ENCODE results near the gene AIFM3.
"Not testable (repeated sequence)": the region's sequence is repeated elsewhere in the genome, so short reads cannot be mapped to it uniquely, and the experiment has no call there.

Gene AIFM3

DNA sequence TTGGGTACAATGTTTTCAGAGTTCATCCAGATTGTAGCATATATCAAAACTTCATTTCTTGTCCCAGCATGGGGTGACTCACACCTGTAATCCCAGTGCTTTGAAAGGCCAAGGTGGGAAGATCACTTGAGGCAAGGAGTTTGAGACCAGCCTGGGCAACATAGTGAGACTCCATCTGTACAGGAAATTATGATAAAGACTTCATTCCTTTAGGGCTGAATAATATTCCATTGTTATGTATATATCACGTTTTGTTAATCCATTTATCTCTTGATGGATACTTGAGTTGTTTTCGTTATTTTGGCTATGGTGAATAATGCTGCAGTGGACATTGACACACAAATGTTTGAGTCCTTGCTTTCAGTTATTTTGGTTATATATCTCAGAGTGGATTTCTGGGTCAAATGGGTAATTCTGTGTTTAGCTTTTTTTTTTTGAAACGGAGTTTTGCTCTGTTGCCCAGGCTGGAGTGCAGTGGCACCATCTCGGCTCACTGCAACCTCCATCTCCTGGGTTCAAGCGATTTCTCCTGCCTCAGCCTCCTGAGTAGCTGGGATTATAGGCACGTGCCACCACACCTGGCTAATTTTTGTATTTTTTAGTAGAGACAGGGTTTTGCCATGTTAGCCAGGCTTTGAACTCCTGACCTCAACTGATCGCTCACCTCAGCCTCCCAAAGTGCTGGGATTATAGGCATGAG lies 24.7 kb upstream of the AIFM3 start:
- DNase-seq: not testable (repeated sequence)

DNA sequence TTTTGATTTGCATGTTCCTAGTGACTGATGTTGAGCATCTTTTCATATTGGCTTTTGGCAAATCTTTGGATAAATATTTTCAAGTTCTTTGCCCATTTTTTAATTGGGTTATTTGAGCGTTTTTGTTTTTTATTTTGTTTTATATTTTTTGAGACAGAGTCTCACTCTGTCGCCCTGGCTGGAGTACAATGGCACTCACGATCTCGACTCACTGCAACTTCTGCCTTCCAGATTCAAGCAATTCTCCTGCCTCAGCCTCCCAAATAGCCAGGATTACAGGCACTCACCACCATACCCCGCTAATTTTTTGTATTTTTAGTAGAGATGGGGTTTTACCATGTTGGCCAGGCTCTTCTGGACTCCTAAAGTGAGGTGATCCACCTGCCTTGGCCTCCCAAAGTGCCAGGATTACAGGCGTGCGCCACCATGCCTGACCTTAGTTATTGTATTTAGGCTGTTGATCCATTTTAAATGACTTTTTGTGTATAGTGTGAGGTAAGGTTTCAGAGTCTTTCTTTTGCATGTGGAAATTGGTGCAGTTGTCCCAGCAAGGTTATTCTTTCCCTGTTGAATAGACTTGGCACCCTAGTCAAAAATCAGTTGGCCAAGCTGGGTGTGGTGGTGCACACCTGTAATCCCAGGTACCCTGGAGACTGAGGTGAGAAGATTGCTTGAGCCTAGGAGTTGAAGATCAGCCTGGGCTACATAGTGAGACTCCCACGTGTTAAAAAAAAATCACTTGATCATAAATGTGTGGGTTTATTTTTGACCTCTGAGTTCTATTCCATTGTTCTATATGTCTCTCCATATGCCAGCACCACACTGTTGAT lies 23.7 kb upstream of the AIFM3 start:
- DNase-seq: no peak

DNA sequence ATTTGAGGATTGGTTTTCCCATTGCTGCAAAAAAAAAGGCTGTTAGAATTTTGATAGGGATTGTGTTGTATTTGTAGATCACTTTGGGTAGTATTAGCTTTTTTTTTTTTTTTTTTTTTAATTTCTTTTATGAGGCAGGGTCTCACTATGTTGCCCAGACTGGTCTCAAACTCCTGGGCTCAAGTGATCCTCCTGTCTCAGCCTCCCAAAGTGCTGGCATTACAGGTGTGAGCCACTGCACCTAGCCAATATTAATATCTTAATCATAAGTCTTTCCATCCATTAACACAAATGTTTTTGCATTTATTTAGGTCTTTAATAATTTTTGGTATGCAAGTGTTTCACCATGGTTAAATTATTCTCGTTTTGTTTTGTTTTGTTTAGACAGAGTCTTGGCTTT lies 23.0 kb upstream of the AIFM3 start:
- DNase-seq: no peak

DNA sequence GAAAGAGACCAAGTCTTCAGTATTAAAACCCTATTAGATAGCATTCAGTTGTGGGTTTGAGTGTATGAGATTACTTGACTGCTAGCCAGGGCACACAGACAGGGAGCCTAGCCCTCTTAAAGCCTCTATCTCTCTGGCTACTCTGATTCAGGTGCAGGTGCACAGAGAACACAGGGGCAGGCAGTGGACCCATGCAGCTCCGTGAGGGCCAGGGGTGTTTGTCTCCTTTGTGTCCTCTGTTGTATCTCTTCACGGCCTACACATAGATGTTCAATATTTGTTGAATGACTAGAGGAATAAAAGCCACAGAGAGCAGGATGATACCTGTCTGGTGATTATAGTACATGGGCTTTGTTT lies 21.5 kb upstream of the AIFM3 start:
- DNase-seq: no peak

DNA sequence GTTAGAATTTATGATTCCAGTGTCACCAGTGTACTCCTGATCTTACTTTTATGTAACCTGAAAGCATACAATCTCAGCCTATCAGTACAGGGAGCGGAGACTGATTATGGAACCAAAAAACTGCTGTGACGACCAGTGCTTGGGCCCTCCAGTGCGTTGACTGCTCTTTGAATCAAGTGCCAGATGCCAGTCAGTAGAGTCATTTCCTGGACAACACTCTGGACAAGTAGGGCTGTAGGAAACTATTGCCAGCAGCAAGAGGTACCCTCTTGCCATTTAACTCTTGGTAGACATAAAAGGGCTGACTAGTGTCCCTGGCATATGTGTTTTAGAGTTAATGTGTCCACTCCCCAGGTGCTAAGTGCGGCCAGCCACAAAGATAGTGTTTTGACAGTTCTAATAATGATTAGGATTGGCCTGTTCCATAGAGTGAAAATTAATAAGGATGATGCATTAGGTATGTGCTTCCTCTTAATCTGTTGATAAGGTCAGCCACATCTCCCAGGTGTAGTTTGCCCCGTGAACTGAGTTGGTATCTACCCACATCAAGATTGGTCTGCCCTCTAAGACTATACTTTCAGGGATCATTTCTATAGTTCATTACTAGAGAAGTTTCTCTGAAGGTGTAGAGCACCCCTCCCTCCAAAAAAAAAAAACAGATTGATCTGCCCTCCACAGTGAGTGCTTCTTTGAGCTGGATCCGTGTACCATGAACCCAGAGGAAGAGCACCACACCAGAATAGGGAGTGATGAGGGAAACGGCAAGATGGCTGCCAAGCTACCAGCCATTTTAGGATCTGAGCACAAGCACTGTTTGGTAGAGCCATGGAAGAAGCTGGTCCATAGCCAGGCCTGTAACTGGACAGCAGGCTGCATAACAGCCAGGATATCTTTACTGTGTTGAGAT lies 20.7 kb upstream of the AIFM3 start:
- no peak for DNase-seq

DNA sequence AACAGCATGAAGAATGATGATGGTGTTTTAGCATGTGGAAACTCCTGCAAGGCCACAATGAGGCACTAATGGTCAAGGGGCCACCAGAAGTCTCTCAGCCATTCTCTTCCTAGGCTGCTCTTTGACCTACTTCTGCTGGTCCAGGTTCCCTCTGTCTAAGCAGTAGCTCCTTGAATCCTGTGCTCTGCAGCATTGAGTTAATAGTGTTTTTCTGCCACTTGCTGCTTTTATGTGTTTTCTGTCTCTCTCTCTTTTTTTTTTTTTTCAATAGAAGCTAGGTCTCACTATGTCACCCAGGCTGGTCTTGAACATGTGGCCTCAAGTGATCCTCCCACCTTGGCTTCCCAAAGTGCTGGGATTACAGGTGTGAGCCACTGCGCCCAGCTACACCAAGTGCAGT lies 20.1 kb upstream of the AIFM3 start:
- no peak for DNase-seq

DNA sequence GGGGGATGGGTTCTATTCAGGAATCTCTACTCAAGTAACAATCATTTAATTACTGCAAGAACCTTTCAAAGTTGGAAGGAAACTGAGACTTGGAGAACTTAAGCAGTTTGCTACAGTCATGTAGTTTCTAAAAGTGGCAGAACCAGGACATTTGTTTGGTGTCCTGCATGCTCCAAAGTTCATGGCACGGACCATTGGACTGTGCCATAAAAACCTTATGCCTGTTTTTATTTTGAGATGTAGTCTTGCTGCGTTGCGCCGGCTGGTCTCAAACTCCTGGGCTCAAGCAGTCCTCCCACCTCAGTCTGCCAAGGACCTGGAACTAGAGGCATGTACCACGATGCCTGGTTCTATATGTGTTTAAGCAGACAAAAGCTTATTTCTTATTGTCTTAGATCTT lies 18.6 kb upstream of the AIFM3 start:
- no peak for DNase-seq

DNA sequence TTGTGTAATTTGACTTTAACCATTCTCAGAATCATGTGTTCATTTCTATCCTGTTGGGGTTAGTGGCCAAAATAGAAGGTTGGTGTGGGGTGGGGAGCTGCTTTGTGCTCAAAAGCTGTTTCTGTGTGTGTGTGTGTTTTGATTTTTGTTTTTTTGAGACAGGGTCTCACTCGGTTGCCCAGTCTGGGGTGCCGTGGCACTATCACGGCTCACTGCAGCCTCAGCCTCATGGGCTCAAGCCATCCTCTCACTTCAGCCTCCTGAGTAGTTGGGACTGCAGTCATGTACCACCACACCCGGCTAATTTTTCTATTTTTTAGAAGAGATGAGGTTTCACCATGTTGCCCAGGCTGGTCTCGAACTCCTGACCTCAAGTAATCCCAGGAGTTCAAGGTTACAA lies 18.1 kb upstream of the AIFM3 start:
- DNase-seq: no peak

DNA sequence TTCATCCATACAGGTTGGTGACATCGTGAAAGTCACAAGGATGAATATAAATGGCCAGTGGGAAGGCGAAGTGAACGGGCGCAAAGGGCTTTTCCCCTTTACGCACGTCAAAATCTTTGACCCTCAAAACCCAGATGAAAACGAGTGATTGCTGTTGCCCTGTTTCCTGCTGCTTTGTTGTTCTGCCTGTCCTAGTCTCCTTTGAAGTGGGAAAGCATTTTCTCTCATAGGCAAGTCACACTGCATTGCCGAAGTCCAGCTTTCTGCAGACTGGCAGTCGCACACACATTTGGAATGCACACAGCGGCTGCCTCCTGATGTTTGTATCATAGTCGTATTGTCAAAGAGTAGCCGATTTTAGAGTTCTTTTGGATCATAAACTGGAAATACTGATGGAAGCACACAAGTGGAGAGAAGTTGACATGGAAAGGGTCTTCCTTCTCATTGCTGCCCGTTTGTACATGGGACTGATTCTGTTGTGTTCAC lies 17.3 kb upstream of the AIFM3 start:
- DNase-seq: no peak

DNA sequence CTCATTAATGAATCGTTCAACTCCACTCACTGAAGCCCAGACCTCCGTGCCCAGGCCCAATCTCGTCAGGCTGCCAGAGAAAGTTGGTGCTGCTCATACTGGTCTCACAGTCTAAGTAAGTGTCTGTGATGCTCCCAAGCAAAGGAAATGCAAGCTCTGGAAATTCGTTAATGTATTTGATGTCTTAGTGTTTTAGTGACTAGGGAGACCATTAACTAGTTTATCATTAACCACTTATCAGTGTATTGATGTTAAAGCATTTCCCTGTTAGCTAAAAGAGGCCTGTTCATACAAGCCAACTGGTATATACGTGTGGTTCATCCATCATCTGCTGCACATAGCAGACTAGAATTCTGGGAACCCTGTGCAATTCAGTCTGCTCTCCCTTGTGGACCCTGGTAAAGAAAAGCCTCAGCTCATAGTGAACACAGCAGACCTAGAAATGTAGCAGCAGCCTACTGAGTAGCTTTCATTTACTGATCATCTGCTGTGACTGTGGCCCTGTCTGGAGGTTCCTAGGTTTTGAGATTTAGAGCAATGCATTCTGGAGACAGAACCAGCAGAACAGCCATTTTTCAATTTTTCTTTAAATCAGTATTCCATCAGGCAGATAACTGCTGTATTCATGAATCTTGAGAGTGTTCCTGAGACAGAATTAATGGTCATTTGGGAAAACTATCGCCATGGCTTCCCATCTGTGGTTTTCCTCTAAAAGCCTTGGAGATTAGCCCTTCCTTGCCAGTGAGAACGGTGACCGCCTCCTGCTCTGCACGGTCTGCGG lies 15.7 kb upstream of the AIFM3 start:
- DNase-seq: no peak

DNA sequence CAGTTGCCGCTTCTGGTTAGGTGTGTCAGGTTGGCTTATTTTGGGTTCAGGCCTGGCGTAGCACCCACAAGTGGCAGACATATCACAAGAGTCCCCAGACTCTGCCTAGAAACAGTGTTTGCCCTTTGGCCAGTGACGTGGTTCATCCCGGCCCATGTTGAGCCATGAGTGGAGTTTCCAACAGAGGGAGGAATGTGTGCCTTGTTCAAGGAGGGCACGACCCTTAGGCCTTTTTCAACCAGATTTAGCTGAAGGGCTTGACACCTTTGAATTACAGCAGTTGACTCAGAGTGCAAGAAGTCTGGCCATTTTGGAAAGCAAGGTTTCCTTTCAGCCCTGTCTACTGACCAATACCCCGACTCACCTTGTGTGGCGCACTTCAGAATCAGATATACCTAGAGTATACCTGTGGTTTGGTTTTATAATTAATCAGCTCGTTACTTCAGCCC lies 15.1 kb upstream of the AIFM3 start:
- no peak for DNase-seq

DNA sequence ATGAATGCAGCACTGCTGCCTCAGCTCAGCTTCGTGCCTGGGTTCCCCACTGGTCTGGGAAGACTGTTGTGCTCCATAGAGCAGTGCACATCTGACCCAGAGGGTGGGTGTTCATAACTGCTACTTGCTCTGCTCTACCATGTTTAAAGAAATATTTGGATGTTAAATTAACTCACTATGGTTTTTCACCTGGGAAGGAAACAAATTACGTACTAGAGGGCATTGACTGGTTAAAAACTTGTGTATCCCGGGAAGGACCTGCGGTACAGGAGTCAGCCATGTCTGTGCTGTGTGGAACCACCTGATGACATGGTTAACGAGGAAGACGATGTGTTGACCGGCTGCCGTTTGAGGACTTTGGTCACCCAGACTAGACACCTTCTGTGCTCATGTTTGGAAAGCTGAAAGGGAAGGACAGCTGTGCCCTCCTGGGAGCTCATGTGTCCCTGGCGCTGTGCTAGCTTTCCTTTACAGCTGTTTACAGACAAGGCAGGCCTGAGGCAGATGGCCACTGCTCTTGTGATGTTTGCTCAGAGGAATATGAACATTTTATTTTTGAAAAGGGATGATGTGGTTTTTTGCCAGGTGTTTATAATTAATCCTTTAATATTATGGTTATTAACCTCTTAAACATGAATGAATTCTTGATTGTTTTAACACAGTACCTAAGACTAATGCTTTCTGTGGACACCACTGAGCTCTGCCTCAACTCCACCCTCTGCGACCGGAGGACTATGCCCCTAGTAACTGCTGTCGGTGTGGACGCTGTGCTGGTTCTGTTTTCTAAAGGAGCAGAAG lies 14.3 kb upstream of the AIFM3 start:
- DNase-seq: no peak

DNA sequence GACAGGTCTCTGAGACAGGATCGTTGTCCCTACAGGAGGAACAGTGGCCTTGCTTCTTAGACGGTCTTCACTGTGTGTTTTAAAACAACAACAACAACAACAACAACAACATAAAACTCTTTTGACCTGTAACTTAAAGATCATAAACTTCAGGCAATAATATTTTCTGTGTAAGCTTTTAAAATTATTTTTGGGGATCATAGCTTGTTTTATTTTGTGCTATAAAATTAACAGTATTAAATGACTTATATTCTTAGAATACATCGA lies 13.8 kb upstream of the AIFM3 start:
- no peak for DNase-seq

DNA sequence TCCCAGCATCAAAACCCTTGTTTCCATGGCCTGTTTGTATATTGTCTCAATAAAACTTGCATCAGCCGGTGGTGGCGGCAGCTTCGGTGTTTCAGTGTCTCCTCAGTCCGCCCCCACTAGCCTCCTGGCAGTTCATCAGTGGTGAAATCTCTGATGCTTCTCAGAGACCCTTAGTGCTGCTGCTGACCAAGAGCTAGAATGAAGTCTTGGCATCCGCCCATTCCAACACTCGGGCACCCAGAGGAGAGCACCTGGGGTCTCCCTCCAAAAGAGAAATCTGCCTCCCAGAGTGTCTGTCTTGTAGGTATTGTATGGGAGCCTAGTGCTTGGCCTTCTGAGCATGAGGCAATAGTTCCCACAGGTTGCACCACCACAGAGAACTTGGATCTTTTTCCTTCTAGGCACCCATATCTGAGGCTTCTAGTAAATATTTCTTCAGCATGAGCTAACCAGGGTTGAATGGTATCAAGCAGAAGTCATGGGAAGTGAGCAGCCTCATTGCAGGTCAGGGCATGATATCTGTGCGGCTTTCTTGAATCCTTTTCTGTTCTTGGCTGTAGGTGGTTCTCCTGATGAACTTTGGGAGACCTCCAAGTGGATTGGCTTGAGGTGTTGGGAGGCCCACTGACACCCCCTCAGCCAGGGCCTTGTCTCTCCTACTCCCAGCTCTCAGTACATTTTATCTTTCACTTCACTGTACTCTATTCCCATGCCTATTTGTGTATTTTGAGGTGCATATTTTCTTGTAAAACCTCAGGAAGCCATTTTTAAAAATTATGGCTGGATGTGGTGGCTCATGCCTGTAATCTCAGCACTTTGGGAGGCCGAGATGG lies 13.2 kb upstream of the AIFM3 start:
- no peak for DNase-seq

DNA sequence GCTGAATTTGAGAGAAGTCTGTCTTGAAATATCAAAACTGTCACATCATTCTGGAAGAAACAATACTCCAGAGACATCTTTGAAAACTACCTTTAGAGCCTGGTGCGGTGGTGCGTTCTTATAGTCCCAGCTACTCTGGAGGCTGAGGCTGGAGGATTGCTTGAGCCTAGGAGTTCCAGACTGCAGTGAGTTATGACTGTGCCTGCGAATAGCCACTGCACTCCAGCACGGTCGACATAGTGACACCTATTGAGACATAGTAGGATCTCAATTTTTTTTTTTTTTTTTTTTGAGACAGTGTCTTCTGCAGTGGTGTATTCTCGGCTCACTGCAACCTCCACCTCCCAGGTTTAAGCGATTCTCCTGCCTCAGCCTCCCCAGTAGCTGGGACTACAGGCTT lies 11.5 kb upstream of the AIFM3 start:
- no peak for DNase-seq

DNA sequence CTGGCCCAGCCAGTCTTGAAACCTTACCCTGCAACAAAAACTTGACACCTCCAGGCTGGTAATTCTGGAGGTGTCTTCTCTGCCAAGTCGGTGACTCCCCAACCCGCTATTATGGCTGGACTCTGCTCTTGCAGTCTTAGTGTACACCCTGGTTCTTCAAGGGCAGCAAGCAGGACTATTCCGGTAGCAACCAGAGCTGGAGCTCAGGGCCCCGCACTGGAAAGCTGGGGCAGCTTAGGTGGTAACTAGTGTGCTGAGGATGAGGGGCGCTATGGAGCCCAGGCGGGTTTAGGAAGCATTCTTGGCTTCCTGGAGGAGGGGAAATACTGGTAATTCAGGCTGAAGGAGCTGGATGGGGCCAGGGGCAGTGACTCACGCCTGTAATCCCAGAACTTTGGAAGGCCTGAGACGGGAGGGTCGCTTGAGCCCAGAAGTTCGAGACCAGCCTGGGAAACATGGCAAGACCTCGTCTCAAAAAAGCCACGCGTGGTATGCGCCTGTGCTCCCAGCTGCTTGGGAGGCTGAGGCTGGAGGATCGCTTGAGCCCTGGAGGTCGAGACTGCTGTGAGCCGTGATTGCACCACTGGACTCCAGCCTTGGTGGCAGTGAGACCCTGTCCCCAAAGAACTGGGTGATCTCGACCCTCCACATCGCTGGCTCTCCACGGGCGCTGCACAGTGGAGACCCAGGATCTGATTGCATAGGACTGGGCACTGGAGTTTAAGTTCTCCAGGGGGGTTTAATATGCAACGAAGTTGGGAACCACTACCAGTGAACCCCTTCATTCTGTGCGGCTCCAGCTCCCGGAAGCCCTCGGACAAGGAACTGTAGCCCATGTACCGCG lies 10.6 kb upstream of the AIFM3 start:
- no peak for DNase-seq

DNA sequence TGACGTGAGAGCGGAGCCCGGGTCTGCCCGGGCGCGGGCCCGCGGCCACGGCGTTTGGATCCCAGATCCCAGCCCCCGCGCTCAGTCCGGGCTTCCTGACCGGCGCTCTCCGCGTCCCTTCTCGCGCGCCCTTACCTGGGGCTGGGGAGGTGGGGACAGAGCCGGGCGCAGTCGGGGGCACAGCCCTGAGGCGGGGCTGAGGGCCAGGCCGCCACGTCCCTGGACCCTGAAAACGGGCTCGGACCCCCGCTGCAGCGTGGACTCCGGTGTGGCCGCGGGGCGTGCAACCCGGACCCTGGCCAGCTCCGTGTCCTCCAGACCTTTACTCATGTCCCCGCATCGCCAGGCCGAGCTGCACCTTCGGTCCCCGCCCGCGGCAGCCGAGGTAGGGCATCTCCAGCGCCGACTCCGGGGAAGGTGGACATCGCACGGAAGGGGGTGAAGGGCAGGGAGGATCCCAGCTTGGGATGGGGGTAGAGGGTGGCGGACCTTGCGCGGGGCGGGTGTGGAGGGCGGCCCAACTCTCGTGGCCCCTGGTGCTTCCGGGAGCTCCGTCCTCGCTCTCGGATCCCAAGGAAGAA lies 9.9 kb upstream of the AIFM3 start:
- DNase-seq: no peak

DNA sequence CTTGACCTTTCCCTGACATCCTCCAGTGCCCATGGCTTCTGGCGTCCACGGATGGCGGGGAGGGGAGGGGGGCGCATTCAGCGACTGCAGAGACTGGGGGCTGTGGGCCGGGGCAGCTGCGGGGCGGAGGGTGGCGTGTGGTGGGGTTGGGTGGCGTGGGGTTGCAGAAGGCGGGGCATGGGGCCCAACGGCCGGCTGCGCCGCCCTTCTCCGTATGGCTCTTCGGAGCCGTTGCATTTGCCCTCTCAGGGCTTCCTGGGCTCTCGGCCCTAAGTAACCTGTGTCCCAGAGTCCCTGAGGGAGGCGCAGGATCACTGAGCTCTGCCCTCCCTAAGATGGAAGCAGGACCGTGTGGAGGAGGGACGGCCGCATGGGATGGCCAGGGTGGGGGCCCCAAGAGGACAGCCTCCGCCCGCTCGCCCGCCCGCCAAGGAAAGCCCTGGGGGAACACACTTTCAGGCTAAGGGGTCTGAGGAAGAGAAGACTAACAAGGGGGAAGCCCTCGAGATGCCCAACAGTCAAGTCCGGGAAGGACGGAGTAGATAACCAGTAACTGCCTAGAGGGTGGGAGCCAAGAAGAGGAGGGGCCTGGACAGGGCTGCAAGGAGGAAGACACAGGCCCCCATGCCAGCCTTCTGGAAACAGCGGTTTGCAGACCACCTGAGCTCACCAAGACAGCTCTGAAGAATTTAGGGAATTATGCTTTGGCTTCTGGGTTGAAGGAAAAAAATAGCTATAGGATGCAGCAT lies 9.2 kb upstream of the AIFM3 start:
- DNase-seq: peak; percentile 10
